A549 (cell line): ENCODE results near the gene CCDC70. TPM values are rescaled to one million over a fixed set of nuclear protein-coding genes. Genes with fewer than 3 reads are reported as not detected.

Source experiments
- ATAC-seq, 2 experiments: fragments of 200-7000 bp in 1 of 2; fragments of >200 bp in 1 of 2; cut with Nextera tagmentation in 1 of 2; cut with Tn5 transposase in 1 of 2; 3 replicates each; pipeline versions ENCODE4 v1.8.0 to v1.9.1; 2018 to 2020; ENCODE audit warnings: mild to moderate bottlenecking in 1 of 2, moderate library complexity in 1 of 2
- CTCF ChIA-PET: fragments of 300-600 bp; sonication (Branson Sonifier 250); formaldehyde crosslinking; extraction: SDS; loops from one replicate; lab custom pipeline; 2021; ENCODE audit warnings: antibody characterized with exemption, inconsistent platforms; lab: Yijun Ruan, JAX
- POLR2A ChIA-PET: fragments of 350-600 bp; formaldehyde crosslinking; extraction: SDS; loops from one replicate; lab custom pipeline; 2021; ENCODE audit warnings: antibody characterized with exemption, inconsistent platforms; lab: Yijun Ruan, JAX
- DNase-seq, 2 experiments: peaks; one replicate each; pipeline versions ENCODE4 v3.0.0 to v3.0.0-alpha.2; 2011 to 2016; ENCODE audit warnings: low read depth in 1 of 2, low spot score in 1 of 2
- FAIRE-seq: peaks from 2 replicates; lab custom pipeline; 2011; peaks lifted over from hg19 to GRCh38; lab: Jason Lieb, UNC
- H3K27ac ChIP-seq, 2 experiments: fragments of >200 bp; sonication (Bioruptor Twin); formaldehyde crosslinking; 3 replicates each; pipeline ENCODE4 v1.5.1; 2016 to 2017
- H3K4me1 ChIP-seq: fragments of >200 bp; sonication (Bioruptor Twin); formaldehyde crosslinking; 3 replicates; pipeline ENCODE4 v1.6.1; 2016
- H3K4me2 ChIP-seq: fragments of >200 bp; sonication (Bioruptor Twin); formaldehyde crosslinking; 3 replicates; pipeline ENCODE4 v1.6.1; 2016
- H3K4me3 ChIP-seq: fragments of >200 bp; sonication (Bioruptor Twin); formaldehyde crosslinking; 3 replicates; pipeline ENCODE4 v1.5.1; 2016
- H3K9me3 ChIP-seq: fragments of >200 bp; sonication (Bioruptor Twin); formaldehyde crosslinking; 3 replicates; pipeline ENCODE4 v1.6.1; 2016
- CBX2 ChIP-seq: fragments of 200-600 bp; sonication (generic); IDR thresholded peaks from 2 replicates; pipeline ENCODE4 v1.6.1; 2016; ENCODE audit warnings: low read depth, mild to moderate bottlenecking, borderline replicate concordance
- CBX8 ChIP-seq: fragments of 200-600 bp; sonication (generic); IDR thresholded peaks from 2 replicates; pipeline ENCODE4 v1.6.1; 2016
- CHD2 ChIP-seq: fragments of 150-350 bp; IDR thresholded peaks from 2 replicates; pipeline ENCODE4 v1.6.1; 2014; ENCODE audit warnings: low read length; ENCODE audit not compliant: partially characterized antibody
- CHD4 ChIP-seq: fragments of 200-600 bp; sonication (generic); IDR thresholded peaks from 2 replicates; pipeline ENCODE4 v1.6.1; 2016; ENCODE audit warnings: antibody characterized with exemption, mild to moderate bottlenecking, borderline replicate concordance
- EHF ChIP-seq: fragments of 250-450 bp; sonication (Bioruptor Pico); IDR thresholded peaks from 2 replicates; pipeline ENCODE4 v1.5.0; 2020; ENCODE audit warnings: mild to moderate bottlenecking
- EHMT2 ChIP-seq: fragments of 200-600 bp; sonication (generic); IDR thresholded peaks from 2 replicates; pipeline ENCODE4 v1.6.1; 2016; ENCODE audit warnings: antibody characterized with exemption, low read depth, mild to moderate bottlenecking, moderate library complexity
- FOSB ChIP-seq: fragments of 250-450 bp; sonication (Bioruptor Pico); IDR thresholded peaks from 2 replicates; pipeline ENCODE4 v1.5.0; 2020; ENCODE audit warnings: mild to moderate bottlenecking, moderate library complexity
- FOSL2 ChIP-seq, 2 experiments: fragments of 450-650 bp in 1 of 2; fragments of >200 bp in 1 of 2; sonication (Bioruptor Twin) in 1 of 2; formaldehyde crosslinking; IDR thresholded peaks; 2 replicates each; pipeline versions ENCODE4 v1.5.0 to v1.6.1; 2016 to 2020; ENCODE audit warnings: mild to moderate bottlenecking in 1 of 2, moderate library complexity in 1 of 2
- GATA3 ChIP-seq: IDR thresholded peaks from 2 replicates; pipeline ENCODE4 v1.6.1; 2012; ENCODE audit warnings: borderline replicate concordance
- HOXB13 ChIP-seq: fragments of 250-450 bp; sonication (Bioruptor Pico); IDR thresholded peaks from 2 replicates; pipeline ENCODE4 v1.5.0; 2020; ENCODE audit warnings: low read depth, mild to moderate bottlenecking, moderate library complexity
- HOXB5 ChIP-seq: fragments of 250-450 bp; sonication (Bioruptor Pico); IDR thresholded peaks from 2 replicates; pipeline ENCODE4 v1.5.0; 2020; ENCODE audit warnings: mild to moderate bottlenecking, moderate library complexity
- JUN ChIP-seq, 2 experiments: fragments of >200 bp; sonication (Bioruptor Twin); formaldehyde crosslinking; IDR thresholded peaks; 2 replicates in 1 of 2; 3 replicates in 1 of 2; pipeline ENCODE4 v1.6.1; 2016 to 2017
- JUNB ChIP-seq: fragments of >200 bp; sonication (Bioruptor Twin); formaldehyde crosslinking; IDR thresholded peaks from 2 replicates; pipeline ENCODE4 v1.6.1; 2016
- KDM1A ChIP-seq: fragments of 200-600 bp; sonication (generic); IDR thresholded peaks from 2 replicates; pipeline ENCODE4 v1.6.1; 2016; ENCODE audit warnings: low read depth, mild to moderate bottlenecking
- MAFK ChIP-seq: fragments of 450-650 bp; IDR thresholded peaks from 2 replicates; pipeline ENCODE4 v1.6.1; 2014; ENCODE audit not compliant: partially characterized antibody
- NR3C1 ChIP-seq: fragments of >200 bp; sonication (Bioruptor Twin); formaldehyde crosslinking; IDR thresholded peaks from 3 replicates; pipeline ENCODE4 v1.6.1; 2017
- PHF8 ChIP-seq: fragments of 200-600 bp; sonication (generic); IDR thresholded peaks from 2 replicates; pipeline ENCODE4 v1.6.1; 2016; ENCODE audit warnings: low read depth, mild to moderate bottlenecking, antibody characterized with exemption, moderate library complexity, borderline replicate concordance
- POLR2AphosphoS2 ChIP-seq: conservative IDR thresholded peaks from 2 replicates; pipeline ENCODE4 v1.6.1; 2012; ENCODE audit warnings: low read length, improper control_type of control experiment, inconsistent platforms
- RAD21 ChIP-seq, 2 experiments: fragments of >200 bp in 1 of 2; sonication (Bioruptor Twin) in 1 of 2; formaldehyde crosslinking in 1 of 2; IDR thresholded peaks in 1 of 2; conservative IDR thresholded peaks in 1 of 2; 2 replicates in 1 of 2; 3 replicates in 1 of 2; pipeline ENCODE4 v1.6.1; 2012 to 2018; ENCODE audit warnings: inconsistent platforms in 1 of 2
- RNF2 ChIP-seq: fragments of 200-600 bp; sonication (generic); IDR thresholded peaks from 2 replicates; pipeline ENCODE4 v1.6.1; 2016; ENCODE audit warnings: low read depth, mild to moderate bottlenecking, antibody characterized with exemption, moderate library complexity, borderline replicate concordance
- SREBF2 ChIP-seq: fragments of 450-650 bp; IDR thresholded peaks from 2 replicates; pipeline ENCODE4 v1.6.1; 2014; ENCODE audit warnings: mild to moderate bottlenecking, moderate library complexity
- TFCP2L1 ChIP-seq: fragments of 250-450 bp; sonication (Bioruptor Pico); IDR thresholded peaks from 2 replicates; pipeline ENCODE4 v1.5.0; 2021; ENCODE audit warnings: mild to moderate bottlenecking
- ZC3H11A ChIP-seq: fragments of 450-650 bp; IDR thresholded peaks from 2 replicates; pipeline ENCODE4 v1.6.1; 2014; ENCODE audit warnings: antibody characterized with exemption, mild to moderate bottlenecking
- ZFP36 ChIP-seq: fragments of 450-650 bp; IDR thresholded peaks from 2 replicates; pipeline ENCODE4 v1.6.1; 2014; ENCODE audit warnings: borderline replicate concordance; ENCODE audit not compliant: partially characterized antibody
- ZNF302 ChIP-seq: fragments of 250-450 bp; sonication (Bioruptor Pico); IDR thresholded peaks from 2 replicates; pipeline ENCODE4 v1.9.0; 2021; ENCODE audit warnings: inconsistent platforms, mild to moderate bottlenecking, moderate library complexity
- ZSCAN20 ChIP-seq: fragments of 250-450 bp; sonication (Bioruptor Pico); IDR thresholded peaks from 2 replicates; pipeline ENCODE4 v1.8.0; 2022; ENCODE audit warnings: mild to moderate bottlenecking, moderate library complexity
- WGBS: methylation state at CpG from one replicate; pipeline ENCODE4 v1.1.6; 2017; ENCODE audit errors: missing lambda C conversion rate; 5-methylcytosine and 5-hydroxymethylcytosine counted together
- polyA plus RNA-seq, 4 experiments: library from polyadenylated mRNA; depleted of rRNA in 3 of 4; stranded (reverse); fragments of >200 nt; fragmentation: RNase III in 1 of 4; extraction: RNeasy Plus Mini Kit Qiagen cat#74134 plus additional on column Dnase treatment in 1 of 4; gene quantifications; 2 replicates in 3 of 4; 3 replicates in 1 of 4; pipeline ENCODE4 v1.2.3, GENCODE V29; 2011 to 2017
- TF ChIP-seq, protein P1 (sequence below): IDR thresholded peaks from 2 replicates; pipeline ENCODE4 v1.6.1; 2012
- TF ChIP-seq, protein P2 (sequence below): fragments of 250-450 bp; sonication (Bioruptor Pico); IDR thresholded peaks from 2 replicates; pipeline ENCODE4 v1.5.0; 2021; ENCODE audit warnings: mild to moderate bottlenecking, moderate library complexity, borderline replicate concordance

Gene CCDC70
- polyA plus RNA-seq, 2 of the 4 experiments (the other 2 are of a cell fraction), result not detected

DNA sequence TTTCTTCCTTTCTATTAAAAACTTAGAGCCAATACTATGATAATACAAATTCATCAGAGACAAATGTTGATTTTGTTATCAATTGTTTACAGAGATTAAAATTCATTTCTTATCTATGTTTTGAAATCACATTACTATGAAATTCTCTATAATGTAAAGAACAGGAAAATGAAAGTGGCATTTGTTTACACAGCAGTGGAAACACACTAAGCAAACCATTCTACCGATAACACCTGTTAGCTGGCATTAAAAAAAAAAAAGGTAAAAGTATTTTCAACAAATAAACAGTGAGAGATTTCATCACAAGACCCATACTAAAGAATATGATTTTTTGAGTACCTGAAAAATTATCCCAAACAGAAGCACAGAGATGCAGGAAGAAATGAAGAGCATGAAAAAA lies 4.8 kb upstream of the CCDC70 start:
- ATAC-seq (no peak), FAIRE-seq (no peak), DNase-seq (no peak)
- no peak overlapping the region for H3K4me2 ChIP-seq
- peaks cover 16% of the 10 kb centered on the region for H3K4me1 ChIP-seq
- POLR2A ChIA-PET, result no interaction called here
- WGBS, result 13% methylated on average over 1 of the region's 1 CpG
- peaks cover 3% of the 10 kb centered on the region; the same call in 1 of the 3 replicates for H3K9me3 ChIP-seq
- no peak overlapping the region for H3K4me3 ChIP-seq
- no peak overlapping the region for H3K27ac ChIP-seq
- TF ChIP-seq HOXB13 (CRISPR knock-in tag) (no peak), CBX8 (no peak), ZSCAN20 (no peak), MAFK (no peak), EHMT2 (no peak)
- CTCF ChIA-PET, result no interaction called here

DNA sequence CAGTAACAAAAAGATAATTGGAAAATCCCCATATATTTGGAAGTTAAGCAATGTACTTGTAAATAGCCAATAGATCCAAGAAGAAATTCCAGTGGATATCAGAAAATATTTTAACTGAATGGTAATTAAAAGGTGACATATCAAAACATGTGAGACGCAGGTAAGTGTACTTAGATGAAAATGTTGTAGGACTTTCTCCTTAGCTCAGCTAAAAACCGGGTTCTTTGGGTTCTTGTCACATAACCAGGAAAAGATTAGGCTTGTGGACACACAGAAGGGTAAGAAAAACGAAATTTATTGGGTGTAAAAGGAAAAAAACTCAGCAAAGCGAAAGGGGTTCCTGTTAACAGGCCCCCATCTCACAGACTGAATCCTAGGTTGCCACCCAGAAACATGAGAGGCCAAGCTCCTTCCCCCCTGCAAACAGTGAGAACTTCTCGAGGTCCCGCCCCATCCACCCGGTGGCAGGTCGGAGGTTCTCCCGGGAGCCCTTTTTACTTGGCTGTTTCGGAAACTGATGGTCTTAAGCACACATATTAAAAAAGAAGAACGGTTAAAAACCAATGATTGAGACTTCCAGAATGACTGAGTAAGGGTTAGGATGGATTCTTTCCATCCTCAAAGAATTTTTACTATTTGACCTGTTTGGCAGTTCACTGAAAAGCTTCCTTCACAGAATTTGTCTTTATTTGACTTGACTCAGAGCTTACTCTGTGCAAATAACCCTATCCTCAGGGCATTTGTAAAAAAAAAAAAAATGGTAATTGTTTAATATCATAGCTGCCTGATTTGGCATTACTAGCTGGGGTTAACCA lies 3.1 kb upstream of the CCDC70 start:
- peak overlapping the region; percentile 70 for H3K4me2 ChIP-seq
- 0 out of 3 replicates have a peak overlapping the region, but pooled peaks have one; percentile 8 for H3K4me3 ChIP-seq
- H3K27ac ChIP-seq, result peak overlapping the region in 1 of 2 experiments; percentile 64; a peak in 3 of 6 replicates
- no peak for FAIRE-seq
- ATAC-seq, result peak; percentile 78 to 88
- ChIA-PET CTCF (interaction anchor here (0.6 to 2.2 kb wide), 3 partner anchors 14 to 301 kb away, joined by 3 to 8 read pairs (median 3); partner anchors contain the start of genes NEK3 and TMEM272), POLR2A (no interaction called here)
- peak; percentile 14 to 31 for DNase-seq
- peaks cover 16% of the 10 kb centered on the region for H3K4me1 ChIP-seq
- no peak for TF ChIP-seq SREBF2
- TF ChIP-seq JUNB, result peak; percentile 41; the same call in 1 of the 2 replicates
- no peak for TF ChIP-seq CHD4
- peak; percentile 51 for TF ChIP-seq MAFK
- no peak for TF ChIP-seq FOSL2 (IDR thresholded peaks at IDR 0.05)
- peak; percentile 67 for TF ChIP-seq FOSL2 (CRISPR knock-in tag; IDR thresholded peaks at IDR 0.05)
- H3K9me3 ChIP-seq, result peaks cover 3% of the 10 kb centered on the region; the same call in 1 of the 3 replicates
- WGBS, result 7% methylated on average over 11 of the region's 11 CpGs

DNA sequence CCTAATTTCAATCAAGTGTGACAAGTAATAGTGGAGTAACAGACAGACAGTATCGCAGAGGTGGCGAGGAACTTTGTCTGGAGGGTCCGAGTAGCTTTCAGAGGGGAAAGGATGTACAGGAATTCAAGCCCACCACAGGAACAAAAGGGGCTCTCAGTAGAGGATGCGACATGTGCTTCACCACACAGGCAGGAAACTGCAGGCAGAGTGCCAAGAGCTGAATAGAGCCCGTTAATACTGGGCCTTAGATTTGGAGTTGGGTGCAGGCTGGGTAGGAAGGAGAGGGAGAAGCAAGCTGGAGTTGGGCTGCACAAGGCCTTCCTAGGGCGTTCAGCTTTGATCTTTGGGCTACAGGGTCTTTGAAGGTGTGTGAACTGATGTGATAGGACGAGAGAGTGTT lies 1.2 kb downstream of the CCDC70 start:
- no peaks in the 10 kb centered on the region for H3K9me3 ChIP-seq
- FAIRE-seq (no peak), DNase-seq (no peak)
- no peak overlapping the region for H3K4me2 ChIP-seq
- peaks cover 14% of the 10 kb centered on the region for H3K4me1 ChIP-seq
- H3K4me3 ChIP-seq, result no peak overlapping the region
- TF ChIP-seq EHF (CRISPR knock-in tag) (no peak), KDM1A (no peak), HOXB5 (CRISPR knock-in tag) (no peak)
- TF ChIP-seq, all 56 proteins: peak for 0
- ATAC-seq, result no peak
- H3K27ac ChIP-seq, result no peak overlapping the region
- WGBS, result 73% methylated on average over 7 of the region's 7 CpGs
- POLR2A ChIA-PET, result no interaction called here
- CTCF ChIA-PET, result interaction anchor here (0.9 to 2.2 kb wide), 3 partner anchors 12 to 48 kb away, joined by 3 to 5 read pairs (median 4); no protein-coding TSS in a partner anchor

DNA sequence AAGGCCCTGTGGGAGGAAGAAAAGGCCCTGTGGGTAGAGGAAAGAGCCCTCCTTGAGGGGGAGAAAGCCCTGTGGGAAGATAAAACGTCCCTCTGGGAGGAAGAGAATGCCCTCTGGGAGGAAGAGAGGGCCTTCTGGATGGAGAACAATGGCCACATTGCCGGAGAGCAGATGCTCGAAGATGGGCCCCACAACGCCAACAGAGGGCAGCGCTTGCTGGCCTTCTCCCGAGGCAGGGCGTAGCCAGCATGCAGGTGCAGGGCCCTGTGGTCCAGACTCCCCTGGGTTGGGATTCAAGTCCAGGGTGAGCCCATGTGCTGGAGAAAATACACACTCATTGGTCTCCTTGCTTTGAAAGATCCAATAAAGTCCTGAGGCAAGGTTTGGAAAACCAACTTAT lies 4.1 kb downstream of the CCDC70 start:
- H3K9me3 ChIP-seq, result no peaks in the 10 kb centered on the region
- DNase-seq (no peak), ATAC-seq (peak in 1 of 2 experiments; percentile 31; a peak in 1 of 6 replicates), FAIRE-seq (no peak)
- H3K4me3 ChIP-seq, result no peak overlapping the region
- no peak overlapping the region for H3K27ac ChIP-seq
- WGBS, result 55% methylated on average over 7 of the region's 7 CpGs
- H3K4me1 ChIP-seq, result no peaks in the 10 kb centered on the region
- H3K4me2 ChIP-seq, result no peak overlapping the region
- POLR2A ChIA-PET, result no interaction called here
- CTCF ChIA-PET, result no interaction called here
- TF ChIP-seq POLR2AphosphoS2, result no peak
- TF ChIP-seq TFCP2L1, result no peak
- no peak for TF ChIP-seq NR3C1
- TF ChIP-seq JUN (IDR thresholded peaks at IDR 0.05), result no peak
- TF ChIP-seq PHF8, result no peak
- TF ChIP-seq, protein P1, sequence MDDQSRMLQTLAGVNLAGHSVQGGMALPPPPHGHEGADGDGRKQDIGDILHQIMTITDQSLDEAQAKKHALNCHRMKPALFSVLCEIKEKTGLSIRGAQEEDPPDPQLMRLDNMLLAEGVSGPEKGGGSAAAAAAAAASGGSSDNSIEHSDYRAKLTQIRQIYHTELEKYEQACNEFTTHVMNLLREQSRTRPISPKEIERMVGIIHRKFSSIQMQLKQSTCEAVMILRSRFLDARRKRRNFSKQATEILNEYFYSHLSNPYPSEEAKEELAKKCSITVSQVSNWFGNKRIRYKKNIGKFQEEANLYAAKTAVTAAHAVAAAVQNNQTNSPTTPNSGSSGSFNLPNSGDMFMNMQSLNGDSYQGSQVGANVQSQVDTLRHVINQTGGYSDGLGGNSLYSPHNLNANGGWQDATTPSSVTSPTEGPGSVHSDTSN, result no peak
- TF ChIP-seq CHD2, result no peak
- no peak for TF ChIP-seq FOSB (CRISPR knock-in tag)
- no peak for TF ChIP-seq HOXB13 (CRISPR knock-in tag)
- TF ChIP-seq ZFP36, result no peak
- TF ChIP-seq FOSL2 (IDR thresholded peaks at IDR 0.05), result no peak
- no peak for TF ChIP-seq FOSL2 (CRISPR knock-in tag; IDR thresholded peaks at IDR 0.05)
- no peak for TF ChIP-seq ZNF302 (CRISPR knock-in tag)
- no peak for TF ChIP-seq CBX2
- TF ChIP-seq GATA3, result no peak
- TF ChIP-seq CBX8, result no peak
- no peak for TF ChIP-seq RAD21 (conservative IDR thresholded peaks at IDR 0.05 in 1 of 2, IDR thresholded peaks at IDR 0.05 in 1 of 2)
- TF ChIP-seq ZC3H11A, result no peak
- TF ChIP-seq, protein P2, sequence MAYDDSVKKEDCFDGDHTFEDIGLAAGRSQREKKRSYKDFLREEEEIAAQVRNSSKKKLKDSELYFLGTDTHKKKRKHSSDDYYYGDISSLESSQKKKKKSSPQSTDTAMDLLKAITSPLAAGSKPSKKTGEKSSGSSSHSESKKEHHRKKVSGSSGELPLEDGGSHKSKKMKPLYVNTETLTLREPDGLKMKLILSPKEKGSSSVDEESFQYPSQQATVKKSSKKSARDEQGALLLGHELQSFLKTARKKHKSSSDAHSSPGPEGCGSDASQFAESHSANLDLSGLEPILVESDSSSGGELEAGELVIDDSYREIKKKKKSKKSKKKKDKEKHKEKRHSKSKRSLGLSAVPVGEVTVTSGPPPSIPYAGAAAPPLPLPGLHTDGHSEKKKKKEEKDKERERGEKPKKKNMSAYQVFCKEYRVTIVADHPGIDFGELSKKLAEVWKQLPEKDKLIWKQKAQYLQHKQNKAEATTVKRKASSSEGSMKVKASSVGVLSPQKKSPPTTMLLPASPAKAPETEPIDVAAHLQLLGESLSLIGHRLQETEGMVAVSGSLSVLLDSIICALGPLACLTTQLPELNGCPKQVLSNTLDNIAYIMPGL, result no peak
- no peak for TF ChIP-seq RNF2
